BLaER1 (cell line): ENCODE results near the gene PTPRT.

ENCODE experiments used
- H3K27ac ChIP-seq: shearing (Covaris generic); formaldehyde crosslinking; 2 replicates; pipeline ENCODE4 v1.8.1; 2022
- H3K27me3 ChIP-seq: shearing (Covaris generic); formaldehyde crosslinking; 2 replicates; pipeline ENCODE4 v1.8.1; 2022
- H3K36me3 ChIP-seq: shearing (Covaris generic); formaldehyde crosslinking; 2 replicates; pipeline ENCODE4 v1.8.1; 2022
- H3K4me1 ChIP-seq: shearing (Covaris generic); formaldehyde crosslinking; 2 replicates; pipeline ENCODE4 v1.8.1; 2022
- H3K4me2 ChIP-seq: shearing (Covaris generic); formaldehyde crosslinking; 2 replicates; pipeline ENCODE4 v1.8.1; 2022
- H3K4me3 ChIP-seq: shearing (Covaris generic); formaldehyde crosslinking; 2 replicates; pipeline ENCODE4 v1.8.1; 2022
- H3K9ac ChIP-seq: shearing (Covaris generic); formaldehyde crosslinking; 2 replicates; pipeline ENCODE4 v1.8.1; 2022
- H3K9me3 ChIP-seq: shearing (Covaris generic); formaldehyde crosslinking; 2 replicates; pipeline ENCODE4 v1.8.1; 2022
- H4K20me1 ChIP-seq: shearing (Covaris generic); formaldehyde crosslinking; 2 replicates; pipeline ENCODE4 v1.8.1; 2022
- Cebpa-rat ChIP-seq: shearing (Covaris generic); IDR thresholded peaks from 2 replicates; pipeline ENCODE4 v1.8.1; 2022

The PTPRT gene

GRCh38 chr20:43205699-43206098, 16.0 kb upstream of the PTPRT start:
- Histone ChIP-seq H3K27me3 (no peaks in the 10 kb centered on the region), H3K4me3 (no peak overlapping the region), H3K4me2 (peak overlapping the region; percentile 19), H3K9ac (no peak overlapping the region), H3K9me3 (peaks cover 27% of the 10 kb centered on the region), H3K4me1 (peaks cover 10% of the 10 kb centered on the region), H4K20me1 (no peaks in the 10 kb centered on the region), H3K27ac (no peak overlapping the region), H3K36me3 (no peaks in the 10 kb centered on the region)
- no peak for TF ChIP-seq Cebpa-rat

DNA sequence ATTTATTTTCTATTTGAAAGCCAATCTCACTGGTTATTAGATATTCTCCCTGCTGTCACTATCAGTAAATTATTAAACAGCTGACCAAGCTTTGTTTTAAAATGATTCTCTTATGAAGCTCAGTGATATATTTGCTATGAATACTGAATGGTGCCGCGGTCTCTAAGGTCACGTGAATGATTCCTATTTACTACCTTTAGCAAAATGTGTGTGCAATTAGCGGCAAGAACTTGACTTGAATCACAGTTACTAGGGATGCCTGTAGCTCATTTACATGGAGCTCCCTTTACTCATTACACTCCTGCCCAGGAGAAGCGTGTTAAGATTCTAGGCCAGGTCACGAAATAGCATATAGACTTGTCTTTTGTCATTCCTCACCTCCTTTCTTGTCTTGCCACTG, 12.4 kb upstream of the PTPRT start:
- H3K4me1 ChIP-seq = peaks cover 10% of the 10 kb centered on the region
- TF ChIP-seq Cebpa-rat = no peak
- H3K9me3 ChIP-seq = peaks cover 25% of the 10 kb centered on the region
- H3K4me3 ChIP-seq = no peak overlapping the region
- no peak overlapping the region for H3K9ac ChIP-seq
- H3K4me2 ChIP-seq = no peak overlapping the region
- H3K27ac ChIP-seq = no peak overlapping the region
- no peaks in the 10 kb centered on the region for H3K27me3 ChIP-seq
- no peaks in the 10 kb centered on the region for H4K20me1 ChIP-seq
- no peaks in the 10 kb centered on the region for H3K36me3 ChIP-seq

DNA sequence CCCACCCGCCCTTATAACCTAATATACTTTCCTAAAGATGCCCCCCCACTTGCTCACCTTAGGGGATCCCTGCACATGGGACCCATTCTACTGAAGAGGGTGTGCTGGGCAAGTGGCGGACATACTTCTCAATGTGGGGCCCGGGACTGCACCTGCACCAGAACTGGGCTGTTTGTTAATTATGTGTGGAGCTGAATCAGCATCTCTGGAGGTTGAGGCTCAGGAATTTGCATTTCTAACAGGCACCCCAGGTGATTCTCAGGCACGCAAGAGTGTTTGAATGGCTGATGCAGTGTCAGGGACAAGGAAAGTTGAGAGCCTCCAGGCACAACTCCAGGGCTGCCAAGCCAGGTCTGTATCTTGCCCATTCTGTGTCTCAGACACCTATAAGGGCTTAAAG, 8.9 kb upstream of the PTPRT start:
- no peak overlapping the region for H3K27ac ChIP-seq
- H3K4me3 ChIP-seq = no peak overlapping the region
- no peak for TF ChIP-seq Cebpa-rat
- H3K4me1 ChIP-seq = no peaks in the 10 kb centered on the region
- no peaks in the 10 kb centered on the region for H4K20me1 ChIP-seq
- H3K9ac ChIP-seq = no peak overlapping the region
- no peak overlapping the region for H3K4me2 ChIP-seq
- no peaks in the 10 kb centered on the region for H3K27me3 ChIP-seq
- H3K36me3 ChIP-seq = no peaks in the 10 kb centered on the region
- H3K9me3 ChIP-seq = 0 out of 2 replicates have a peak, but pooled peaks cover 5% of the 10 kb centered on the region

DNA sequence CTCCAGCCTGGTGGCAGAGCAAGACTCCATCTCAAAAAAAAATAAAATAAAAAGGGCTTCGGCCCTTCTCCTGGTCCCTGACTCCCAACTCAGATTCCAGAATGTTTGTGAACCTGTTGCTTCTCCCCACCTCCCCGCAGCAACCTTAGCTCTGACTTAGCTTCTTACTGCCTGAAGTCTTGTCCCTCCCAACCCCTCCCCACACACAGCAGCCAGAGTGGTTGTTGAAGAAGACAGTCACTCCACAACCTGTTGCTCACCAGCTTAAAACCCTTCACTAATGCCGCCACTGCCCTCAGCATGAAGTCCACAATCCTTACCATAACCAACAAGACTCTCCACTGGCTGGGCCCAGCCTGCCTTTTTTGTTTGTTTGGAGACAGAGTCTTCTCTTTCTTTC, 6.5 kb upstream of the PTPRT start:
- Histone ChIP-seq H3K4me2 (no peak overlapping the region), H3K4me3 (no peak overlapping the region), H4K20me1 (no peaks in the 10 kb centered on the region), H3K9me3 (no peaks in the 10 kb centered on the region), H3K27ac (no peak overlapping the region), H3K27me3 (peaks cover 9% of the 10 kb centered on the region), H3K9ac (no peak overlapping the region), H3K36me3 (no peaks in the 10 kb centered on the region), H3K4me1 (no peaks in the 10 kb centered on the region)
- no peak for TF ChIP-seq Cebpa-rat

DNA sequence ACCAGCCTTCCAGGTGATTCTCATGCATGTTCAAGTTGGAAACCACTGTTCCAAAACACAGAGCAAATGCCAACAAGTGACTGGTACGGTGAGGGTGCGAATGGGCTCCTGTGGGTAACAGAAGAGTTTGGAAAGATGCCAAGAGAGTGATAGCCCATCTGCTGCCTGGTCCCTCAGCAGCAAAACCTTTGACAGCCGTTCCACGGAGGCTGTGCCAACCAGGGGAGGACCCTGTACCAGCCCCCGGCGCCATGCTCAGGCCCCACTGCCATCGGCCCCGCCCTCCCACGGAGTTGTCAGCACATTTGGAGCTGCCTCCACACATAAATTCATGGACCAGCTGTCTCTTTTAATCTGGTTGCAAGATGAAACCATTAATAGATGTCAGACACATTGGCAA, 4.4 kb upstream of the PTPRT start:
- Histone ChIP-seq H4K20me1 (peaks cover 11% of the 10 kb centered on the region; the same call in 1 of the 2 replicates), H3K9ac (no peak overlapping the region), H3K4me1 (no peaks in the 10 kb centered on the region), H3K4me3 (no peak overlapping the region), H3K36me3 (no peaks in the 10 kb centered on the region), H3K27ac (no peak overlapping the region), H3K9me3 (no peaks in the 10 kb centered on the region), H3K4me2 (no peak overlapping the region), H3K27me3 (peaks cover 30% of the 10 kb centered on the region)
- TF ChIP-seq Cebpa-rat = no peak

DNA sequence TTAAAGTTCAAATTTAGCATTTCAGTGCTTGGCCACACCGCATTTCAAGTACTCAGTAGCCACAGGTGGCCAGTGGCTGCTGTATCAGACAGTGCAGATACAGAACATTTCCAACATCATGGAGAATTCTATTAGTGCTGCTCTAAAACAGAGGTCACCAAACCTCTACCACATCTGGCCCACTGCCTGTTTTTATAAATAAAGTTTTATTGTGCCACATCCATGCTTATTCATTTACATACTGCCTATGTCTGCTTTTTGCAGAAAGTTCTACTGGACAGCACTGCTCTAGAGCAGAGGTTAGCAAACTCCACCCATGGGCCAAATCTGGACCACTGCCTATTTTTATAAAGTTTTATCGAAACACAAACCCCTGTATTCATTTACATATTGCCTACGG, 3.7 kb upstream of the PTPRT start:
- Histone ChIP-seq H3K4me2 (no peak overlapping the region), H3K36me3 (no peaks in the 10 kb centered on the region), H4K20me1 (peaks cover 15% of the 10 kb centered on the region; the same call in 1 of the 2 replicates), H3K9me3 (no peaks in the 10 kb centered on the region), H3K27ac (no peak overlapping the region), H3K27me3 (peaks cover 37% of the 10 kb centered on the region), H3K9ac (no peak overlapping the region), H3K4me1 (peaks cover under 1% of the 10 kb centered on the region; the same call in 1 of the 2 replicates), H3K4me3 (no peak overlapping the region)
- TF ChIP-seq Cebpa-rat = no peak

DNA sequence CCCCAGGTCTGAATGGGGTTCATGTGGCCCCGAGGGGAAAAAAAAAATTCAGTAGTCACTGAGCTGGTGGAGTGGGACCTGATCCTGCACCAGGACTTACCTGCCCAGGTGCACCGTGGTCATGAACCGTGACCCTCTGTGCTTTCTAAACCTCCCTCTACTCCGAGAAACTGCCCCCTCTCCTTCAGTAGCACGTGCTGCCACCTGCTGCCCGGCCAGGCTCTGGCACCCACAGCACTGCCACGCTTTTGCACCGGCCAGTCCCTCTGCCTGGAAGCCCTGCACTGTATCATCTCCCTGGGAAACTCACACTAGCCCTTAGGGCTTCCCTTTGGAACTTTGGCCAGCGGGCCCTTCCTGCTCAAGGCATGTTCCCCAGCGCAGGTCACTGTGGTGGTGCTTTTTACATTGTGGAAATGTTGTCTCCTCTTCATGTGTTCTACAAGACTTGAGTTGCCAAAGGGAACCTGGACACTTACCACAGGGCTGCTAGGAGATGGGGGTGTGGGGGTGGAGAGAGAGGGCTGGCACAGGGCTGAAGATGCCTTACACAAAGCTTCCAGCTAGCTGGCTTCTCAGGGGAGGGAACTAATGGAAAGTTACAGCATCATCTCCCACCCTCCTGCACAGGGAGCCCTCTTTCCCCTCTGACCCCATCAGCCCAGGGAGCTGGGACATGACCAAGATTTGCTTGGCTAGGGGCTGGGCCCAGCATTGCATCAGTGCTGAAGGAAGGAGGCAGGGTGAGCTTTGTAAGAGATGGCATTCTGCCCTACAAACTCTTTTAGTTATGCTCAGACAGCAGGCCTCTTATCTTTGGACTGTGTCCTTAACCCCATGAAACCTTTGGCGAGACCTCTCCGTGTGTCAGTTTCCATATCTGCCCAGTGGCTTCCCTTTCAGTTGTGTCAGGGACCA, 2.5 kb upstream of the PTPRT start:
- TF ChIP-seq Cebpa-rat = no peak
- peaks cover 5% of the 10 kb centered on the region for H3K4me1 ChIP-seq

DNA sequence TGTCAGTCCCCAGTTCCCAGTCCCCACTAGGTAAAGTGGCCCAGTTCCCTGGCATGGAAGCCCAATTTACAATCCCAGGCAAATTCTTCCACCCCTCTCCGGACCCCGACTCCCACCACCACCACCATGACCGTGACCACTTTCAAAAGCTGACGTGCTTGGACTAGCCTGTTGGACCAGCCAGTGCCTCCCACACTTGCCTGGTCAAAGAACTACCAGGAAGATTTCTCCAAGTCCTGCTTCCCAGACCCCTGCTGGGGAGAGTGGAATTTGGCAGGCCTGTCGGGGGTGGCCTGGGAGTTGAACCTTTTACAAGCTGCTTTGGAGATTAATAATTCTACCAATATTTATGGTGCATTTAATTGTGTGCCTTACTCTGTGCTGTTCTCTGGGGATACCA, 1.4 kb upstream of the PTPRT start:
- Histone ChIP-seq H3K4me3 (no peak overlapping the region), H3K27ac (no peak overlapping the region), H3K9ac (no peak overlapping the region), H3K4me1 (peaks cover 5% of the 10 kb centered on the region), H3K9me3 (no peaks in the 10 kb centered on the region), H3K27me3 (peaks cover 46% of the 10 kb centered on the region), H4K20me1 (peaks cover 20% of the 10 kb centered on the region; the same call in 1 of the 2 replicates), H3K36me3 (no peaks in the 10 kb centered on the region), H3K4me2 (no peak overlapping the region)
- no peak for TF ChIP-seq Cebpa-rat

More for the DNA sequence above, 2.5 kb upstream of the PTPRT start:
- H3K9me3 ChIP-seq = no peaks in the 10 kb centered on the region
- H3K9ac ChIP-seq = no peak overlapping the region
- H4K20me1 ChIP-seq = peaks cover 20% of the 10 kb centered on the region; the same call in 1 of the 2 replicates
- no peaks in the 10 kb centered on the region for H3K36me3 ChIP-seq
- no peak overlapping the region for H3K4me2 ChIP-seq
- H3K27ac ChIP-seq = no peak overlapping the region
- H3K27me3 ChIP-seq = peaks cover 46% of the 10 kb centered on the region
- no peak overlapping the region for H3K4me3 ChIP-seq

DNA sequence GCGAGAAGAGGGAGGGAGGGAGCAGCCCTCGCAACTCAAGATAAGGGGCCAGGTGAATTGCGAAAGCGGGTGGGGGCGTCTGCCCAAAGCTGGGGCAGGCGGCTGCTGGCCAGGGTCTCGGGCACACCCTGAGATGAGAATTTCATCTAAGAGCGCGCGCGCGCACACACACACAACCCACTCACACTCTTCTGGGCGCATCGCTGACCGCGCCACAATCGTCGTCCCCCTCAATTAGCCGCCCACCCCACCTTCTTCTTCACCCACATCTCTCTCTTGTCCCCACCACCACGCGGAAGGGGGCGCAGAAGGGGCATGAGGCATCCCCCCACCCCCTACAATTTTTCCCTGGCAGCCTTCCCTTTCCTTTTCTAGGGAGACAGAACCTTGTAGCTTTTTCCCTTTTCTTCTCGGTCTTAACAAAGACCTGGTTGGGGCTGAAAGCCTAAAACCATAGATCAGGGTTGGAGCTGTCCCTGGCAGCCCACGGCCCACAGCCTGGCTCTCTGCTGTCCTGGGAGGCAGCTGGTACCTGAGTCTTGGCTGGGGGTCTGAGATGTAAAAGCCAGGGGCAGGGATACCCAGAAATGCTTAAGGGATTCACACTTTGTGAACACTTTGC, 737 bp upstream of the PTPRT start:
- peaks cover 46% of the 10 kb centered on the region for H3K27me3 ChIP-seq

More for the DNA sequence above, 737 bp upstream of the PTPRT start:
- H3K36me3 ChIP-seq = no peaks in the 10 kb centered on the region
- no peak overlapping the region for H3K4me3 ChIP-seq
- TF ChIP-seq Cebpa-rat = no peak
- no peak overlapping the region for H3K27ac ChIP-seq
- peaks cover 5% of the 10 kb centered on the region for H3K4me1 ChIP-seq
- no peak overlapping the region for H3K4me2 ChIP-seq
- H3K9ac ChIP-seq = no peak overlapping the region
- H3K9me3 ChIP-seq = no peaks in the 10 kb centered on the region
- peaks cover 20% of the 10 kb centered on the region; the same call in 1 of the 2 replicates for H4K20me1 ChIP-seq
